ENCODE data around the gene CBR1.
"Not testable (repeated sequence)": the region's sequence is repeated elsewhere in the genome, so short reads cannot be mapped to it uniquely, and the experiment has no call there.

The CBR1 gene

GRCh38 chr21:36079671-36080070 is 9.8 kb downstream of the CBR1 start:
- no peak for DNase-seq (ENCODE audit: low read depth)

- no peak for DNase-seq (ENCODE audit: low read depth)
Observed at GRCh38 chr21:36080386-36080785, 10.6 kb downstream of the CBR1 start.

- no peak for DNase-seq (ENCODE audit: low read depth)
Observed at GRCh38 chr21:36082237-36082664, 12.4 kb downstream of the CBR1 start.

- DNase-seq (ENCODE audit: low read depth) = no peak
Observed at GRCh38 chr21:36087362-36088138, 17.7 kb downstream of the CBR1 start.

GRCh38 chr21:36089946-36090345 is 20.1 kb downstream of the CBR1 start:
- no peak for DNase-seq (ENCODE audit: low read depth)

GRCh38 chr21:36092681-36093080 is 22.9 kb downstream of the CBR1 start:
- DNase-seq (ENCODE audit: low read depth) = no peak

GRCh38 chr21:36093512-36093911 is 23.7 kb downstream of the CBR1 start:
- no peak for DNase-seq (ENCODE audit: low read depth)

GRCh38 chr21:36096398-36097290 is 26.8 kb downstream of the CBR1 start:
- DNase-seq (ENCODE audit: low read depth) = no peak

- no peak for DNase-seq (ENCODE audit: low read depth)
Observed at GRCh38 chr21:36097427-36098181, 27.8 kb downstream of the CBR1 start.

GRCh38 chr21:36098182-36098532 is 28.3 kb downstream of the CBR1 start:
- no peak for DNase-seq (ENCODE audit: low read depth)

GRCh38 chr21:36099000-36099399 is 29.2 kb downstream of the CBR1 start:
- no peak for DNase-seq (ENCODE audit: low read depth)

- DNase-seq (ENCODE audit: low read depth) = not testable (repeated sequence)
Observed at GRCh38 chr21:36099695-36100211, 29.9 kb downstream of the CBR1 start.

GRCh38 chr21:36100971-36101641 is 31.3 kb downstream of the CBR1 start:
- no peak for DNase-seq (ENCODE audit: low read depth)

- no peak for DNase-seq (ENCODE audit: low read depth)
Observed at GRCh38 chr21:36103434-36103833, 33.6 kb downstream of the CBR1 start.

- DNase-seq (ENCODE audit: low read depth) = peak; percentile 18
Observed at GRCh38 chr21:36104317-36105300, 34.8 kb downstream of the CBR1 start.

GRCh38 chr21:36105327-36105842 is 35.6 kb downstream of the CBR1 start:
- no peak for DNase-seq (ENCODE audit: low read depth)

GRCh38 chr21:36109868-36110267 is 40.0 kb downstream of the CBR1 start:
- DNase-seq (ENCODE audit: low read depth) = no peak

- no peak for DNase-seq (ENCODE audit: low read depth)
Observed at GRCh38 chr21:36111238-36111637, 41.4 kb downstream of the CBR1 start.

GRCh38 chr21:36113647-36114428 is 44.0 kb downstream of the CBR1 start:
- DNase-seq (ENCODE audit: low read depth) = peak; percentile 17
